Measurements from ENCODE around the gene HAPLN2.
"Not testable (repeated sequence)": the region's sequence is repeated elsewhere in the genome, so short reads cannot be mapped to it uniquely, and the experiment has no call there.

The HAPLN2 gene

GRCh38 chr1:156618853-156619581 lies at the start of gene HAPLN2:
HAPLN2 (plus strand) TSS chr1:156619415; CDS start chr1:156623491, 4,076 bp downstream.
- DNase-seq = peak; percentile 44

GRCh38 chr1:156571261-156571852 lies 47.9 kb upstream of the HAPLN2 start:
- no peak for DNase-seq

GRCh38 chr1:156571919-156572662 lies 47.1 kb upstream of the HAPLN2 start, which contains the start of gene IQGAP3:
IQGAP3 (minus strand) TSS chr1:156572565; CDS start chr1:156572529, 36 bp downstream.
- DNase-seq = peak; percentile 84

- no peak for DNase-seq
Measured at GRCh38 chr1:156572663-156573018, 46.6 kb upstream of the HAPLN2 start.

GRCh38 chr1:156574039-156574633 lies 45.1 kb upstream of the HAPLN2 start:
- no peak for DNase-seq

- DNase-seq = no peak
Measured at GRCh38 chr1:156577550-156577949, 41.7 kb upstream of the HAPLN2 start.

- no peak for DNase-seq
Measured at GRCh38 chr1:156578055-156578454, 41.2 kb upstream of the HAPLN2 start.

GRCh38 chr1:156579472-156579871 lies 39.7 kb upstream of the HAPLN2 start, which contains the start of gene TTC24:
TTC24 (plus strand) TSS chr1:156579723; CDS start chr1:156581365, 1,642 bp downstream.
- no peak for DNase-seq

GRCh38 chr1:156581661-156582387 lies 37.4 kb upstream of the HAPLN2 start:
- DNase-seq = peak; percentile 71

- peak; percentile 53 for DNase-seq
Measured at GRCh38 chr1:156582388-156583017, 36.7 kb upstream of the HAPLN2 start.

GRCh38 chr1:156583821-156584622 lies 35.2 kb upstream of the HAPLN2 start:
- DNase-seq = peak; percentile 87

- no peak for DNase-seq
Measured at GRCh38 chr1:156584813-156585212, 34.4 kb upstream of the HAPLN2 start.

GRCh38 chr1:156586323-156586722 lies 32.9 kb upstream of the HAPLN2 start:
- DNase-seq = no peak

GRCh38 chr1:156586892-156587477 lies 32.2 kb upstream of the HAPLN2 start:
- DNase-seq = no peak

GRCh38 chr1:156587927-156588326 lies 31.3 kb upstream of the HAPLN2 start:
- not testable (repeated sequence) for DNase-seq

GRCh38 chr1:156589546-156589945 lies 29.7 kb upstream of the HAPLN2 start:
- DNase-seq = no peak

GRCh38 chr1:156590326-156591180 lies 28.7 kb upstream of the HAPLN2 start:
- no peak for DNase-seq

GRCh38 chr1:156591181-156591431 lies 28.1 kb upstream of the HAPLN2 start:
- no peak for DNase-seq

GRCh38 chr1:156591432-156592157 lies 27.6 kb upstream of the HAPLN2 start, which contains the start of gene NAXE:
NAXE (plus strand) TSS chr1:156591776; CDS start chr1:156591805, 29 bp downstream.
- DNase-seq = peak; percentile 80

Measured in stimulated activated CD8-positive, alpha-beta memory T cell treated with anti-CD3 and anti-CD28 coated beads, Interleukin-4, amount 100 ng/mL, for 48 hours (primary cell).